GM12892 (cell line): ENCODE measurements around the gene SEC63.

Source experiments
- POLR2A ChIP-seq: IDR thresholded peaks from 2 replicates; pipeline ENCODE4 v1.6.1; 2011; ENCODE audit warnings: low read depth, low read length, control low read depth
- POLR2AphosphoS5 ChIP-seq: IDR thresholded peaks from 2 replicates; pipeline ENCODE4 v1.6.1; 2011; ENCODE audit warnings: low read depth, low read length, control low read depth

- TF ChIP-seq POLR2A (no peak), POLR2AphosphoS5 (no peak)
These were observed 86.0 kb downstream of the SEC63 start for GRCh38 chr6:107871976-107872375.
